ENCODE data around the gene SUPT3H.

- TF ChIP-seq EZH2 (IDR thresholded peaks at IDR 0.05; ENCODE audit: borderline replicate concordance, insufficient read depth, low read depth, low read length, poor library complexity, severe bottlenecking) (no peak), CTCF (IDR thresholded peaks at IDR 0.05) (no peak)
Measured at GRCh38 chr6:45424451-45424861, 46.7 kb upstream of the SUPT3H start.

All from B cell (primary cell).